Astrocyte of the cerebellum (primary cell): ENCODE results near the gene ARHGEF19.
A peak's percentile ranks its signal among the peaks of the same experiment; 100 is the strongest.

Experiments
- DNase-seq: peaks from one replicate; pipeline ENCODE4 v3.0.0-alpha.2; 2011; ENCODE audit warnings: low read depth
- H3K4me3 ChIP-seq: 2 replicates; pipeline ENCODE4 v1.5.1; 2011; ENCODE audit warnings: mild to moderate bottlenecking, low read depth, low read length, moderate library complexity
- in situ Hi-C: cut with HindIII; loops from 2 replicates; pipeline ENCODE4 v1.10.0; 2017; ENCODE audit warnings: low sequenced_read_pairs
- TF ChIP-seq, protein P1 (sequence below): IDR thresholded peaks from 2 replicates; pipeline ENCODE4 v1.5.1; 2012; ENCODE audit warnings: low read length, low read depth, moderate library complexity, mild to moderate bottlenecking; ENCODE audit errors: missing control alignments

The ARHGEF19 gene

DNA sequence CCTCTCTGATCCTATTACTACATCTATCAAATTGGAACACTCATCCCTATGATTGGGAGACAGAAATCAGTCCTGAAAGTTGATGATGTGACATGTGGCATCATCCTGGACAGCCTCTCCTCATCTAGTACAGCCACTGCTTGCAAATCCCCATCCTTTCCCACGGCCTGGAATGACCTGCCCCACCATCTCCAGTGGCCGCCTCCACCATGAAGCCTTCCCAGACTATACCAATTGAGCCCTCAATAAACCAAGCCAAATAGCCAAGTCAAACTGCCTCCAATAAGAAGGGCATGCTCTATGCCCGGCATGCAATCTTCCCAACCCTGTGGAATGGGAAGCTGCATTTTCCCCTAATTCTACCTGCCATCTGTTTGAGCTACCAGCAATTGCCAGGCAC is 561 bp upstream of the ARHGEF19 start:
- TF ChIP-seq, protein P1, sequence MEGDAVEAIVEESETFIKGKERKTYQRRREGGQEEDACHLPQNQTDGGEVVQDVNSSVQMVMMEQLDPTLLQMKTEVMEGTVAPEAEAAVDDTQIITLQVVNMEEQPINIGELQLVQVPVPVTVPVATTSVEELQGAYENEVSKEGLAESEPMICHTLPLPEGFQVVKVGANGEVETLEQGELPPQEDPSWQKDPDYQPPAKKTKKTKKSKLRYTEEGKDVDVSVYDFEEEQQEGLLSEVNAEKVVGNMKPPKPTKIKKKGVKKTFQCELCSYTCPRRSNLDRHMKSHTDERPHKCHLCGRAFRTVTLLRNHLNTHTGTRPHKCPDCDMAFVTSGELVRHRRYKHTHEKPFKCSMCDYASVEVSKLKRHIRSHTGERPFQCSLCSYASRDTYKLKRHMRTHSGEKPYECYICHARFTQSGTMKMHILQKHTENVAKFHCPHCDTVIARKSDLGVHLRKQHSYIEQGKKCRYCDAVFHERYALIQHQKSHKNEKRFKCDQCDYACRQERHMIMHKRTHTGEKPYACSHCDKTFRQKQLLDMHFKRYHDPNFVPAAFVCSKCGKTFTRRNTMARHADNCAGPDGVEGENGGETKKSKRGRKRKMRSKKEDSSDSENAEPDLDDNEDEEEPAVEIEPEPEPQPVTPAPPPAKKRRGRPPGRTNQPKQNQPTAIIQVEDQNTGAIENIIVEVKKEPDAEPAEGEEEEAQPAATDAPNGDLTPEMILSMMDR, result no peak
- DNase-seq, result no peak
- H3K4me3 ChIP-seq, result no peak overlapping the region
- in situ Hi-C loops, result no loop called here

DNA sequence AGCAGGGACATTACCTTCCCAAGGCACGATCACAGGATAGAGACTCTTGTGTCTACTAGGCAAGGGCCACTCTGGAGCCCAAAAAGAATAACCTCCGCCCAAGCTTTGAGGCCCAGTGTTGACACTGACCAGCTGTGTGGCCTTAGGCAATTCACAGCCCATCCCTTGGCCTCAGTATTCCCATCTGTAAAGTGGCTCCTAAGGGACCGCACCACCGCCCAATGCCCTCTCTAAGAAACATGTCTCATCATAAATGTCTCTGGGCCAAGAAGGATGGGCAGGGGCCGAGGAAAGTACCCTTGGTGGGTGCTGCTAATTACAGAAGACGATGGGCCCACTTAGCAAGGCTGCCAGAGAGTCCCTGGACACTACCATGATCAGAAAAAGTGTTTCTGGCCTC is 628 bp downstream of the ARHGEF19 start:
- DNase-seq, result no peak
- TF ChIP-seq, protein P1, result no peak
- in situ Hi-C loops, result no loop called here
- H3K4me3 ChIP-seq, result no peak overlapping the region

DNA sequence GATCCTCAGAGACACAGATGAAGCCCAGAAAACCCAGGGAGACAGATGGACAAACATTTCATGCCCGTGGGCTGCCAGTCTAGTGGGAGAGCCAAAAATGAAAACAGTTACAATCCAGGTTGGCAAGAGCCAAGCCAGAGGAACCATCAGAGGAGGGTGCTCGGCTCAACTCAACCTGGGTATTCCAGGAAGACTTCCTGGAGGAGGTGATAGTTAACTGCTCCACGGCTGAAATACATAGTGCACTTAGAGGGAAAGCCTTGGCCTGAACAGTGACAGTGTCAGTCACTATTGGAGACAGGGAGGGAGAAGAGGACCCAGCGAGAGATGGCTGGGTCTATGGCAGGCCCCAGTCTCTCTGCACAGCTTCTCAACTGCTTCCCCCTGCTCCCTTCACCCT is 1.9 kb downstream of the ARHGEF19 start:
- no peak overlapping the region for H3K4me3 ChIP-seq
- in situ Hi-C loops, result no loop called here
- TF ChIP-seq, protein P1, result no peak
- no peak for DNase-seq

DNA sequence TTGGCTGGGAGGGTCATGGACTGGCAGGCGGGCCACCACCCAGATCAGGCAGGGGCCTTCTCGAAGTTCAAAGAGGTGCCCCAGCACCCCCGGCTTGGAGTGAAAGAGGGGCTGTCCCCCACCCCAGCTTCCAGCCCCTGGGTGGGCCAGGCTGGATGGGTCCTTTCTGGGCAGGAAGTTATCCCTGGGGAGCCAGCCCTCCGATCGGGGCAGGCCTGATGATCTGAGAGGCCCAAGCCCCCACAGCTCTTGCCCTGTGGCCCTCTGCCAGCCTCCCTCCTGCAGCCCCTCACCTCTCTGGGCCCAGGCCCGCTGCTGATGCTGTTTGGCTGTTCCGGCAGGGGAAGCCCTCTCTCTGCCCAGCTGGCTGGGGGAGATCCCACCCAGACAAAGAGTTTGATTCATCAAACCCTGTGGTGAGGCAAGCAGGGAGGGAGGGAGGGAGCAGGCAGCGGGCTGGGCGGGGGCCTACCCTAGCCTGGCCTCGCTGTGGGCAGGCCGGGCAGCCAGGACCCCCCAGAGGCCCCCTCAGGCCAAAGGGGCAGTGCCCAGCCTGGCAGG is 2.5 kb downstream of the ARHGEF19 start:
- no peak for DNase-seq
- peak overlapping the region; percentile 8 for H3K4me3 ChIP-seq
- in situ Hi-C loops, result no loop called here
- TF ChIP-seq, protein P1, result no peak

DNA sequence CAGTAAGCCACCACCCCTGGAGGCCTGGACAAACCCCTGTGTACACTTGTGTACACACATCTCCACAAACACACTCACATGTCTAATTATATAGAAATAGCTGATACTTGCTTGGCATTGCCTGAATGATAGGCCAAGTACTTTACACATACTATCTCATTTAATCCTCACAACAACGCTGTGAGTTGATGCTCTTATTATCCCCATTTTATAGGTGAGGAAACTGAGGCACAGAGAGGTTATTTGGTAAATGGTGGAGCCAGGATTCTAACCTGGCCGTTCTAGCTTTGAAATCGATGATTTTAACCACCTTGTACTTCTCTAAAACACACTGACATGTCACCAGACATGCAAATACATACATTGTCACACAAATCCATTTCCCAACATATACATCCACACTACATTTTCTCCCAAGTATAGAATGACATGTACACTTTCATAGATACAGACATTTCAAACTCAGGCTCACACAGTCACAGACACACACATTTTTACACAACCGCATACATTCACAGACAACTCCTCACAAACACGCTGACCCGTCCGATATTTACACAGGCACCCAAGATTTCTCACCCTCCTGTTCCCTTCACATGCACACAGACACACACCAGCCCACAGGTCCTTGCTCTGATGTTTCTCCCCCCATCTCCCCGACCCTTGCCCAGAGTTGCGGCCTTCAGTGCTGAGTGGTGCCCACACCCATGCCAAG is 3.2 kb downstream of the ARHGEF19 start:
- peak overlapping the region; percentile 8 for H3K4me3 ChIP-seq
- TF ChIP-seq, protein P1, result no peak
- DNase-seq, result no peak
- in situ Hi-C loops, result no loop called here

DNA sequence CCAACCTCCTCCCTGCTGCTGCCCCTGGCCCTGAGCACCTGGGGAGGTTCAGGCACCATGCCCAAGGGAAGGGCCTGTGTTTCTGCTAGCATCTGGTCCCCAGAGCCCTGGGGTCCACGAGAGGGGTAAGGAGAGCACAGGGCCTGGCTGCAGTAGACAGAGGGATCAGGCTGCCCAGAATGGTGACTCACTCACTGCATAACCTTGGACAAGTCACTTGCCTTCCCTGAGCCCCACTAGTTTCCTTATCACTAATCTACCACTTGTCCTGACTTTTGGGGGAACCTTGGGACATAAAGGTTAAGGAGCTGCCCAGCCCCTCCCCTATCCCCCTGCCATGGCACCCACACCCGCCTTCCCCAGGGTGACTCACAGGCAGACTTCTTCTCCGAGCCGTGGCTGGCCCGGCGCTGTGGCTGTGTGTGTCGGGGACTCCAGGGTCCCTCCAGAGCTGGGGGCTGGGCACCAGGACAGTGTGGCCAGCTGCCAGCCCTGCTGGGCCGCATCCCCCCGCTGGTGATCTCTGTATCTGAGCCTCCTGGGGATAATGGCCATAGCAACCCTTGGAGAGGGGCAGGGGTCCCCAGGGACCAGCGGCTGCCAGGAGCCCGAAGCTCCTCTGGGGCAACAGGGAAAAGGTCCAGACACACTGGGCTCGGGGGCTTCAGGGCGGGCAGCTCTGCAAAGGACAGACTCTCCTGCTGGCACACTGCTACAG is 4.0 kb downstream of the ARHGEF19 start:
- H3K4me3 ChIP-seq, result no peak overlapping the region
- no peak for DNase-seq
- TF ChIP-seq, protein P1, result no peak
- in situ Hi-C loops, result no loop called here
